Activated T-cell treated with anti-CD3 and anti-CD28 coated beads, Interleukin-2, amount 50 U/mL, for 4 hours (primary cell): ENCODE results near the gene ANXA11. TPM values are rescaled to one million over a fixed set of nuclear protein-coding genes. Genes with fewer than 3 reads are reported as not detected.

Experiments used
- ATAC-seq, 2 donors: fragments of 200-7000 bp; cut with Tn5 transposase; one replicate each; pipeline ENCODE4 v1.10.0; 2021
- DNase-seq: peaks from one replicate; pipeline ENCODE4 v3.0.0-alpha.2; 2020
- H3K27me3 Mint-ChIP-seq: one replicate; pipeline ENCODE4 v1.8.0; 2021; ENCODE audit warnings: low read depth, mixed read lengths
- H3K36me3 Mint-ChIP-seq: one replicate; pipeline ENCODE4 v1.8.0; 2022; ENCODE audit warnings: mixed read lengths; ENCODE audit not compliant: insufficient read depth
- H3K4me1 Mint-ChIP-seq: one replicate; pipeline ENCODE4 v1.8.0; 2021; ENCODE audit warnings: low read depth, mixed read lengths
- H3K4me3 Mint-ChIP-seq: one replicate; pipeline ENCODE4 v1.8.0; 2021; ENCODE audit warnings: mild to moderate bottlenecking, moderate library complexity, mixed read lengths
- H3K9me3 Mint-ChIP-seq: one replicate; pipeline ENCODE4 v1.8.0; 2021; ENCODE audit warnings: mixed read lengths
- total RNA-seq, 3 donors: library from RNA; stranded (reverse); gene quantifications; one replicate each; pipeline ENCODE4 v1.2.1, GENCODE V29; 2021

The ANXA11 gene
- total RNA-seq, 3 donors from 2014 or later = 157 to 161 (median 158) TPM

GRCh38 chr10:80110986-80111385 lies 94.4 kb downstream of the ANXA11 start:
- Mint-ChIP-seq H3K36me3 (no peaks in the 10 kb centered on the region), H3K9me3 (peaks cover 13% of the 10 kb centered on the region), H3K27me3 (no peaks in the 10 kb centered on the region), H3K4me1 (no peaks in the 10 kb centered on the region), H3K4me3 (no peak overlapping the region)
- ATAC-seq (no peak), DNase-seq (no peak)

GRCh38 chr10:80108576-80109239 lies 96.6 kb downstream of the ANXA11 start:
- no peak overlapping the region for H3K4me3 Mint-ChIP-seq
- peaks cover 11% of the 10 kb centered on the region for H3K4me1 Mint-ChIP-seq
- H3K36me3 Mint-ChIP-seq = no peaks in the 10 kb centered on the region
- H3K9me3 Mint-ChIP-seq = peaks cover 13% of the 10 kb centered on the region
- H3K27me3 Mint-ChIP-seq = no peaks in the 10 kb centered on the region
- DNase-seq = no peak
- no peak for ATAC-seq

GRCh38 chr10:80104066-80104926 lies 101.0 kb downstream of the ANXA11 start:
- no peak for DNase-seq
- H3K4me1 Mint-ChIP-seq = peaks cover 13% of the 10 kb centered on the region
- no peaks in the 10 kb centered on the region for H3K27me3 Mint-ChIP-seq
- no peaks in the 10 kb centered on the region for H3K36me3 Mint-ChIP-seq
- no peak overlapping the region for H3K4me3 Mint-ChIP-seq
- ATAC-seq = peak in 1 of 2 donors; percentile 40
- peaks cover 13% of the 10 kb centered on the region for H3K9me3 Mint-ChIP-seq

Other genes with a start within 250 kb of the ANXA11 start
- 10 to 100 TPM in 1 of 3 donors, 1 to 10 TPM in 2; 9.7 to 12.2 (median 9.7) TPM for gene TMEM254, start 126.9 kb downstream of the ANXA11 start, total RNA-seq
- not detected for gene PLAC9, start 72.8 kb downstream of the ANXA11 start, total RNA-seq
- gene MAT1A, start 84.1 kb upstream of the ANXA11 start, total RNA-seq = under 1 TPM; 0.13 to 0.54 (median 0.16) TPM
- not detected for gene DYDC1, start 151.2 kb upstream of the ANXA11 start, total RNA-seq
- not detected for gene DYDC2, start 151.2 kb upstream of the ANXA11 start, total RNA-seq
- 10 to 100 TPM in 2 of 3 donors, 1 to 10 TPM in 1; 6.1 to 11.1 (median 10.8) TPM for gene PRXL2A, start 203.0 kb upstream of the ANXA11 start, total RNA-seq
- gene TSPAN14, start 248.8 kb upstream of the ANXA11 start, total RNA-seq = 10 to 100 TPM; 31.8 to 36.2 (median 35.0) TPM